ENCODE results near the gene MINDY4B.

DNA sequence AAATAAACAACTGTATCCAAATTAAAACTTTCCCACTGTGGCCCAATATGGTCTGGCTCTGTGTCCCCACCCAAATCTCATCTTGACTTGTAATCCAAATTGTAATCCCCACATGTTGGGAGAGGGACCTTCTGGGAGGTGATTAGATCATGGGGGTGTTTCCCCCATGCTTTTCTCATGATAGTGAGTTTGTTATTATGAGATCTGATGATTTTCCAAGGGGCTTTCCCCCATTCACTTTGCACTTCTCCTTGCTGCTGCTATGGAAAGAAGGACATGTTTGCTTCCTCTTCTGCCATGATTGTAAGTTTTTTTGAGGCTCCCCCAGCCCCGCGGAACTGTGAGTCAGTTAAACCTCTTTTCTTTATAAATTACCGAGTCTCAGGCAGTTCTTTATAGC, 55.0 kb downstream of the MINDY4B start:
- no peak for TF ChIP-seq BHLHE40 (IDR thresholded peaks at IDR 0.05; ENCODE audit: borderline replicate concordance)
- TF ChIP-seq, protein P1, sequence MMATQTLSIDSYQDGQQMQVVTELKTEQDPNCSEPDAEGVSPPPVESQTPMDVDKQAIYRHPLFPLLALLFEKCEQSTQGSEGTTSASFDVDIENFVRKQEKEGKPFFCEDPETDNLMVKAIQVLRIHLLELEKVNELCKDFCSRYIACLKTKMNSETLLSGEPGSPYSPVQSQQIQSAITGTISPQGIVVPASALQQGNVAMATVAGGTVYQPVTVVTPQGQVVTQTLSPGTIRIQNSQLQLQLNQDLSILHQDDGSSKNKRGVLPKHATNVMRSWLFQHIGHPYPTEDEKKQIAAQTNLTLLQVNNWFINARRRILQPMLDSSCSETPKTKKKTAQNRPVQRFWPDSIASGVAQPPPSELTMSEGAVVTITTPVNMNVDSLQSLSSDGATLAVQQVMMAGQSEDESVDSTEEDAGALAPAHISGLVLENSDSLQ (IDR thresholded peaks at IDR 0.05), result no peak
- no peak for TF ChIP-seq NFRKB (IDR thresholded peaks at IDR 0.05)
- TF ChIP-seq FOXK2 (IDR thresholded peaks at IDR 0.05), result no peak
- no peak for TF ChIP-seq FOXA1 (IDR thresholded peaks at IDR 0.05)
- no peak for TF ChIP-seq SUZ12 (IDR thresholded peaks at IDR 0.05)

All from HEK293T (cell line).